Measurements from ENCODE around the gene PTBP3. TPM values are rescaled to one million over a fixed set of nuclear protein-coding genes. Genes with fewer than 3 reads are reported as not detected.

PTBP3 gene
- total RNA-seq, 1 experiment from 2014 or later: 172 TPM

GRCh38 chr9:112184946-112185345 is 148.5 kb downstream of the PTBP3 start:
- peaks cover 12% of the 10 kb centered on the region for H3K36me3 Mint-ChIP-seq (ENCODE audit: insufficient read depth, unreplicated experiment)
- no peak for TF ChIP-seq CTCF (IDR thresholded peaks at IDR 0.05; ENCODE audit: insufficient read depth in 1 of 2, low read depth in 1 of 2, low read length in 1 of 2, severe bottlenecking in 1 of 2, unreplicated experiment in 1 of 2)
- DNase-seq: no peak
- intact Hi-C loops (cut with micrococcal nuclease; ENCODE audit: unreplicated experiment): no loop called here
- POLR2A ChIA-PET: interaction anchor here (0.6 kb wide), 1 partner anchor 25 kb away, joined by 5 read pairs; no protein-coding TSS in a partner anchor
- Histone ChIP-seq H3K9me3 (no peaks in the 10 kb centered on the region), H3K4me1 (peaks cover 21% of the 10 kb centered on the region), H3K4me3 (ENCODE audit: low read depth, low read length) (no peak overlapping the region), H3K27me3 (replicated peaks; ENCODE audit: control insufficient read depth, insufficient read depth, low read length) (no peaks in the 10 kb centered on the region), H3K36me3 (ENCODE audit: control insufficient read depth, insufficient read depth, low read length) (no peaks in the 10 kb centered on the region)
- H3K4me1 Mint-ChIP-seq (ENCODE audit: low read depth, unreplicated experiment): peaks cover 33% of the 10 kb centered on the region
- no peaks in the 10 kb centered on the region for H3K27me3 Mint-ChIP-seq (ENCODE audit: insufficient read depth, unreplicated experiment)
- no TSS peak for BruUV-seq (replicated peaks)
- CTCF ChIA-PET: no interaction called here
- no peak overlapping the region for H3K27ac Mint-ChIP-seq (ENCODE audit: unreplicated experiment)
- no peak overlapping the region for H3K4me3 Mint-ChIP-seq (ENCODE audit: unreplicated experiment)
- H3K9me3 Mint-ChIP-seq (ENCODE audit: unreplicated experiment): peaks cover 11% of the 10 kb centered on the region

GRCh38 chr9:112184221-112184620 is 149.2 kb downstream of the PTBP3 start:
- CTCF ChIA-PET: interaction anchor here (0.6 kb wide), 1 partner anchor 161 kb away, joined by 3 read pairs; no protein-coding TSS in a partner anchor
- intact Hi-C loops (cut with micrococcal nuclease; ENCODE audit: unreplicated experiment): no loop called here
- POLR2A ChIA-PET: no interaction called here

GRCh38 chr9:112180387-112180881 is 153.0 kb downstream of the PTBP3 start:
- H3K36me3 ChIP-seq (ENCODE audit: control insufficient read depth, insufficient read depth, low read length): no peaks in the 10 kb centered on the region
- H3K27me3 Mint-ChIP-seq (ENCODE audit: insufficient read depth, unreplicated experiment): no peaks in the 10 kb centered on the region
- H3K4me3 Mint-ChIP-seq (ENCODE audit: unreplicated experiment): peak overlapping the region; percentile 55
- peaks cover 40% of the 10 kb centered on the region for H3K4me1 Mint-ChIP-seq (ENCODE audit: low read depth, unreplicated experiment)
- H3K27ac Mint-ChIP-seq (ENCODE audit: unreplicated experiment): peak overlapping the region; percentile 88
- no peaks in the 10 kb centered on the region for H3K9me3 ChIP-seq
- peaks cover 14% of the 10 kb centered on the region for H3K36me3 Mint-ChIP-seq (ENCODE audit: insufficient read depth, unreplicated experiment)
- CTCF ChIA-PET: interaction anchor here (1.6 kb wide), 1 partner anchor 61 kb away, joined by 9 read pairs; no protein-coding TSS in a partner anchor
- intact Hi-C loops (cut with micrococcal nuclease; ENCODE audit: unreplicated experiment): loop anchor here (1.0 kb wide), 2 partner anchors 14 to 61 kb away; no protein-coding TSS in a partner anchor
- H3K4me3 ChIP-seq (ENCODE audit: low read depth, low read length): no peak overlapping the region
- BruUV-seq (replicated peaks): no TSS peak
- TF ChIP-seq CTCF (IDR thresholded peaks at IDR 0.05; ENCODE audit: insufficient read depth in 1 of 2, low read depth in 1 of 2, low read length in 1 of 2, severe bottlenecking in 1 of 2, unreplicated experiment in 1 of 2): no peak
- peak; percentile 54 to 57 for DNase-seq
- peaks cover 56% of the 10 kb centered on the region for H3K4me1 ChIP-seq
- H3K9me3 Mint-ChIP-seq (ENCODE audit: unreplicated experiment): peaks cover 11% of the 10 kb centered on the region
- POLR2A ChIA-PET: no interaction called here
- H3K27me3 ChIP-seq (replicated peaks; ENCODE audit: control insufficient read depth, insufficient read depth, low read length): no peaks in the 10 kb centered on the region

More at GRCh38 chr9:112184221-112184620, 149.2 kb downstream of the PTBP3 start:
- Mint-ChIP-seq H3K4me1 (ENCODE audit: low read depth, unreplicated experiment) (peaks cover 33% of the 10 kb centered on the region), H3K4me3 (ENCODE audit: unreplicated experiment) (no peak overlapping the region), H3K36me3 (ENCODE audit: insufficient read depth, unreplicated experiment) (peaks cover 12% of the 10 kb centered on the region), H3K27ac (ENCODE audit: unreplicated experiment) (no peak overlapping the region), H3K9me3 (ENCODE audit: unreplicated experiment) (peaks cover 11% of the 10 kb centered on the region), H3K27me3 (ENCODE audit: insufficient read depth, unreplicated experiment) (no peaks in the 10 kb centered on the region)
- no peak for DNase-seq
- no peak for TF ChIP-seq CTCF (IDR thresholded peaks at IDR 0.05; ENCODE audit: insufficient read depth in 1 of 2, low read depth in 1 of 2, low read length in 1 of 2, severe bottlenecking in 1 of 2, unreplicated experiment in 1 of 2)
- no peaks in the 10 kb centered on the region for H3K36me3 ChIP-seq (ENCODE audit: control insufficient read depth, insufficient read depth, low read length)
- peaks cover 24% of the 10 kb centered on the region for H3K4me1 ChIP-seq
- no peaks in the 10 kb centered on the region for H3K27me3 ChIP-seq (replicated peaks; ENCODE audit: control insufficient read depth, insufficient read depth, low read length)
- BruUV-seq (replicated peaks): no TSS peak
- H3K9me3 ChIP-seq: no peaks in the 10 kb centered on the region
- H3K4me3 ChIP-seq (ENCODE audit: low read depth, low read length): no peak overlapping the region
